Measurements from ENCODE around the gene MRRF.
"Not testable (repeated sequence)": the region's sequence is repeated elsewhere in the genome, so short reads cannot be mapped to it uniquely, and the experiment has no call there.

MRRF gene

GRCh38 chr9:122287214-122287720 is 22.6 kb downstream of the MRRF start:
- ATAC-seq = no peak
- Mint-ChIP-seq H3K4me3 (no peak overlapping the region), H3K27me3 (no peaks in the 10 kb centered on the region), H3K4me1 (no peaks in the 10 kb centered on the region), H3K9me3 (no peaks in the 10 kb centered on the region), H3K27ac (peak overlapping the region in 1 of 2 donors; percentile 20)
- DNase-seq = no peak

- no peaks in the 10 kb centered on the region for H3K4me1 Mint-ChIP-seq
- no peaks in the 10 kb centered on the region for H3K9me3 Mint-ChIP-seq
- ATAC-seq = no peak
These were observed 26.8 kb downstream of the MRRF start for GRCh38 chr9:122291458-122291857.

GRCh38 chr9:122294531-122294930 is 29.8 kb downstream of the MRRF start:
- H3K27me3 Mint-ChIP-seq = no peaks in the 10 kb centered on the region
- no peaks in the 10 kb centered on the region for H3K9me3 Mint-ChIP-seq
- H3K27ac Mint-ChIP-seq = peak overlapping the region in 1 of 2 donors; percentile 53
- no peaks in the 10 kb centered on the region for H3K4me1 Mint-ChIP-seq
- no peak overlapping the region for H3K4me3 Mint-ChIP-seq
- DNase-seq (no peak), ATAC-seq (no peak)

More at GRCh38 chr9:122291458-122291857, 26.8 kb downstream of the MRRF start:
- Mint-ChIP-seq H3K27ac (no peak overlapping the region), H3K27me3 (no peaks in the 10 kb centered on the region), H3K4me3 (no peak overlapping the region)
- DNase-seq = no peak

- H3K27ac Mint-ChIP-seq = no peak overlapping the region
- DNase-seq = no peak
- H3K27me3 Mint-ChIP-seq = no peaks in the 10 kb centered on the region
- H3K9me3 Mint-ChIP-seq = no peaks in the 10 kb centered on the region
- no peaks in the 10 kb centered on the region for H3K4me1 Mint-ChIP-seq
- no peak overlapping the region for H3K4me3 Mint-ChIP-seq
- no peak for ATAC-seq
These were observed 32.8 kb downstream of the MRRF start for GRCh38 chr9:122297512-122297911.

- Mint-ChIP-seq H3K4me3 (no peak overlapping the region), H3K27ac (no peak overlapping the region), H3K9me3 (no peaks in the 10 kb centered on the region), H3K27me3 (no peaks in the 10 kb centered on the region), H3K4me1 (no peaks in the 10 kb centered on the region)
- ATAC-seq = no peak
- DNase-seq = no peak
These were observed 37.8 kb downstream of the MRRF start for GRCh38 chr9:122302237-122303093.

- no peak for ATAC-seq
- H3K27ac Mint-ChIP-seq = no peak overlapping the region
- DNase-seq = no peak
- H3K9me3 Mint-ChIP-seq = no peaks in the 10 kb centered on the region
- H3K4me1 Mint-ChIP-seq = no peaks in the 10 kb centered on the region
- H3K27me3 Mint-ChIP-seq = no peaks in the 10 kb centered on the region
- no peak overlapping the region for H3K4me3 Mint-ChIP-seq
These were observed 42.4 kb downstream of the MRRF start for GRCh38 chr9:122307061-122307460.

GRCh38 chr9:122307925-122308324 is 43.2 kb downstream of the MRRF start:
- no peak for ATAC-seq
- Mint-ChIP-seq H3K4me1 (no peaks in the 10 kb centered on the region), H3K9me3 (no peaks in the 10 kb centered on the region)

GRCh38 chr9:122309861-122310260 is 45.2 kb downstream of the MRRF start:
- no peaks in the 10 kb centered on the region for H3K27me3 Mint-ChIP-seq
- H3K4me1 Mint-ChIP-seq = no peaks in the 10 kb centered on the region
- peak overlapping the region in 1 of 2 donors; percentile 5 for H3K27ac Mint-ChIP-seq
- no peak overlapping the region for H3K4me3 Mint-ChIP-seq
- DNase-seq (no peak), ATAC-seq (no peak)
- no peaks in the 10 kb centered on the region for H3K9me3 Mint-ChIP-seq

More at GRCh38 chr9:122307925-122308324, 43.2 kb downstream of the MRRF start:
- Mint-ChIP-seq H3K4me3 (no peak overlapping the region), H3K27me3 (no peaks in the 10 kb centered on the region), H3K27ac (no peak overlapping the region)
- DNase-seq = no peak

- H3K4me1 Mint-ChIP-seq = no peaks in the 10 kb centered on the region
- no peak for ATAC-seq
- no peak overlapping the region for H3K4me3 Mint-ChIP-seq
- H3K9me3 Mint-ChIP-seq = no peaks in the 10 kb centered on the region
- no peak for DNase-seq
- no peaks in the 10 kb centered on the region for H3K27me3 Mint-ChIP-seq
- no peak overlapping the region for H3K27ac Mint-ChIP-seq
These were observed 49.5 kb downstream of the MRRF start for GRCh38 chr9:122314165-122314564.

GRCh38 chr9:122315534-122315933 is 50.9 kb downstream of the MRRF start:
- peak overlapping the region in 1 of 2 donors; percentile 60 for H3K27ac Mint-ChIP-seq
- H3K27me3 Mint-ChIP-seq = no peaks in the 10 kb centered on the region

GRCh38 chr9:122318284-122318683 is 53.6 kb downstream of the MRRF start:
- no peak overlapping the region for H3K27ac Mint-ChIP-seq
- no peak for ATAC-seq
- no peaks in the 10 kb centered on the region for H3K4me1 Mint-ChIP-seq
- no peak for DNase-seq
- H3K27me3 Mint-ChIP-seq = no peaks in the 10 kb centered on the region
- no peak overlapping the region for H3K4me3 Mint-ChIP-seq
- no peaks in the 10 kb centered on the region for H3K9me3 Mint-ChIP-seq

More at GRCh38 chr9:122315534-122315933, 50.9 kb downstream of the MRRF start:
- Mint-ChIP-seq H3K4me1 (no peaks in the 10 kb centered on the region), H3K4me3 (no peak overlapping the region), H3K9me3 (no peaks in the 10 kb centered on the region)
- DNase-seq = no peak
- ATAC-seq = no peak

GRCh38 chr9:122320413-122320881 is 55.8 kb downstream of the MRRF start:
- H3K27ac Mint-ChIP-seq = peak overlapping the region in 1 of 2 donors; percentile 85
- no peaks in the 10 kb centered on the region for H3K9me3 Mint-ChIP-seq
- ATAC-seq (no peak), DNase-seq (no peak)
- no peak overlapping the region for H3K4me3 Mint-ChIP-seq
- H3K27me3 Mint-ChIP-seq = no peaks in the 10 kb centered on the region
- H3K4me1 Mint-ChIP-seq = no peaks in the 10 kb centered on the region

GRCh38 chr9:122322553-122322952 is 57.9 kb downstream of the MRRF start:
- Mint-ChIP-seq H3K27ac (peak overlapping the region; percentile 72 to 82), H3K27me3 (no peaks in the 10 kb centered on the region), H3K9me3 (no peaks in the 10 kb centered on the region), H3K4me1 (no peaks in the 10 kb centered on the region), H3K4me3 (no peak overlapping the region)
- ATAC-seq (no peak), DNase-seq (no peak)

- not testable (repeated sequence) for H3K4me1 Mint-ChIP-seq, H3K27ac Mint-ChIP-seq, H3K4me3 Mint-ChIP-seq, H3K27me3 Mint-ChIP-seq, DNase-seq, H3K9me3 Mint-ChIP-seq, ATAC-seq
These were observed 60.0 kb downstream of the MRRF start for GRCh38 chr9:122324665-122325064.

GRCh38 chr9:122325124-122325523 is 60.4 kb downstream of the MRRF start:
- no peak overlapping the region for H3K27ac Mint-ChIP-seq
- H3K9me3 Mint-ChIP-seq = no peaks in the 10 kb centered on the region
- H3K4me3 Mint-ChIP-seq = no peak overlapping the region
- DNase-seq (no peak), ATAC-seq (peak; percentile 59)
- H3K27me3 Mint-ChIP-seq = no peaks in the 10 kb centered on the region
- no peaks in the 10 kb centered on the region for H3K4me1 Mint-ChIP-seq

GRCh38 chr9:122327175-122327574 is 62.5 kb downstream of the MRRF start:
- Mint-ChIP-seq H3K9me3 (no peaks in the 10 kb centered on the region), H3K27ac (no peak overlapping the region), H3K27me3 (no peaks in the 10 kb centered on the region), H3K4me1 (no peaks in the 10 kb centered on the region), H3K4me3 (no peak overlapping the region)
- DNase-seq = no peak
- ATAC-seq = no peak

All from stimulated activated naive CD8-positive, alpha-beta T cell treated with anti-CD3 and anti-CD28 coated beads, Interleukin-15, amount 100 ng/mL, for 72 hours (primary cell).